NCI-H1436 treated with DMSO at 0.1 percent for 48 hours (cell line): ENCODE measurements around the gene ANKRD11.
"Not testable (repeated sequence)": the region's sequence is repeated elsewhere in the genome, so short reads cannot be mapped to it uniquely, and the experiment has no call there.

ENCODE experiments used
- DNase-seq: peaks from one replicate; lab custom pipeline; 2025; lab: John Stamatoyannopoulos, UW

ANKRD11 gene

DNA sequence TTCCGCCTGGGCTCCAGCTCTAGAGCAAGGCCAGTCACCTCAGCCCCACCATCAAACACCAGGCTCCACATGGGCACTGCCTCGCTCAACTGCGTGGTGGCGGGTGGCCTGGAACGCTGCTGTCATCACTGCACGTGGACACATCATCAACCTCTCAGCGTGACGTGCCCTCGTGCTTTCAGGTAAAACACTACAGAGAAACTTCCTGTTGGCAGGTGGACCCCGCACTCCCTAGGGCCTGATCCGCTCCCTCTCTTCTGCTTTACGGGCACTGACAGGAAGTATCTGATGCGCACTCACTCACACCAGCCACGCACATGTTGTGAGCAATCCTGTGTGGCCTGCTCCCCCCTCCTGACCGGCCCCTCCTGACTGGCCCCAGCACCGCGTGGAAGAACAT is 87.4 kb downstream of the ANKRD11 start:
- no peak for DNase-seq

DNA sequence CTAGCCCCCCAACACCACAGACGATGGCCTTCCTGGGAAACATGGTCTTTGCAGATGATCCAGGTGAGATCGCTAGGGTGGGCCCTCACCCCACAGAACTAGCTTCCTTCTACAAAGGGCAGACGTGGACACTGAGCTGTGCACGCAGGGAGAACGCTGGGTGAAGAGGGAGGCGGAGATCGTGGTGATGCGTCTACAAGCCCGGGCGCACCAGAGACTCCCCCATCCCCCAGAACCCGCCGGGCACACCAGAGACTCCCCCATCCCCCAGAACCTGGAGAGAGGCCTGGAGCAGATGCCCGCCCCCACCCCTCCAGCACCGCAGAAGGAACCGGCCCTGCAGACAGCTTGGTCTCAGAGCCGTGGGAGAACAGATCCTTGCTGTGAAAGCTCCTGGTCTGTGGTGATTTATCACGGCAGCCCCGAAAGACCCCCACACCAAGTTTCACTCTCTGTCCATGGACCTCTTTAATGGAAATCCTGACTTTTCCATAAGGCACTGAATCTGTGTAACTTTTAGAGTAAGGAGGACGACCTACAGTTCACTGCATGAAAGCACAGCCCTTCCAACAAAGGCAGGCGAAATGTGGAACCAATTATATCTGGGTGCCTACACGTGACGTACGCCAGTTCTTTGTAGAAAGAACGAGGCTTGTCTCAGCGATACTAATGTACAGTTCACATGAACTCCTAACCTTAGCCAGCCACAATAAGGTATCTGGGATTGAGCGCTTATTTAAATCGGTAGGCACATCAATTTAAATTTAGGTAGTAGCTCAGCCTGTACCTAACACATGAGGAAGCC is 88.5 kb downstream of the ANKRD11 start:
- DNase-seq = no peak

DNA sequence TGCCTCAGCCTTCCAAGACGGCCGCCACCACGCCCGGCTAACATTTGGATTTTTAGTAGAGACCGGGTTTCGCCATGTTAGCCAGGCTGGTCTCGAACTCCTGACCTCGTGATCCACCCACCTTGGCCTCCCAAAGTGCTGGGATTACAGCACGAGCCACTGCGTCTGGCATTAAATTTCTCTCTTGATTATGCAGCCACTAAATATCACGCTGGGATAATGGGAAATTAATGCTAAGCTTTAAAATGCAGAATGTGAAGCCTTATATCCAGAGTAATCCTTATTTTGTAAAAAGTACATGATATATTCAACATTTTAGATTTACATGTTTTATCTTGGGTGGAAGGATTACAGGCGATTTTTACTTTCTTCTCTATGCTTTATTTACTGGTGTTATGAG is 89.2 kb downstream of the ANKRD11 start:
- DNase-seq = no peak

DNA sequence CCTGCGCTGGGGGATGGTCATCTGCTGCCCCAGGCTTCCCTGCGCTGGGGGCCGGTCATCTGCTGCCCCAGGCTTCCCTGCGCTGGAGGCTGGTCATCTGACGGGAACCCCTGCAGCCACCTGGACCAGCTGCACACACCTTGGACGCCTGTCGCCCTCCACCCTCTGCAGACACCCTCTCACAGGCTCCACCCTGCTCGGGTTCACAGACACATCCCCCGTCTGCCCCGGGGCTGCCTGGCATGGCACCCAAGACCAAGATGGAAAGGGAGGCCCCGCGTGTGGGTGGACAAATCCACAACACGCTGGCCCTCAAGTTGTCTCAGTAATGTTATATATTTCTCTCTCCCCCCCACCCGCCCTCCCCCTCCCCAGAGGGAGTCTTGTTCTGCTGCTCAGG is 89.6 kb downstream of the ANKRD11 start:
- DNase-seq = no peak

DNA sequence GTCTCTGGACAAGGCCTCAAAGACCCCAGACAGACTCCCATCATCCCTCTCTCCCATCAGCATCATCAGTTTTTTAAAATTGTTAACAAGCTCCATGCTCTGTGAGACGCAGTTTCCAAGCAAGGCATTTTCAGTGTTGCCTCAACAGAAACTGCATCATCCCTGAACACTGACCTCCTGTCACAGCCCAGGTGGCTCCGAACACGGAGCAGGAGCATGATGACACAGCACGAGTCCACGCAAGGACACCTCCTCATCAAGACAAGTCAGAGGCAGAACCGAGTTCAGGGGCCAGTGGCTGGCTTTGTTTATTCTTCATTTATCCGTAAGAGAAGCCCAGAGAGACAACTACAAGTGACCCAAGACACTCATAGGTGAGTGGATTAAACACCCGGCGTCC is 91.4 kb downstream of the ANKRD11 start:
- DNase-seq = no peak

DNA sequence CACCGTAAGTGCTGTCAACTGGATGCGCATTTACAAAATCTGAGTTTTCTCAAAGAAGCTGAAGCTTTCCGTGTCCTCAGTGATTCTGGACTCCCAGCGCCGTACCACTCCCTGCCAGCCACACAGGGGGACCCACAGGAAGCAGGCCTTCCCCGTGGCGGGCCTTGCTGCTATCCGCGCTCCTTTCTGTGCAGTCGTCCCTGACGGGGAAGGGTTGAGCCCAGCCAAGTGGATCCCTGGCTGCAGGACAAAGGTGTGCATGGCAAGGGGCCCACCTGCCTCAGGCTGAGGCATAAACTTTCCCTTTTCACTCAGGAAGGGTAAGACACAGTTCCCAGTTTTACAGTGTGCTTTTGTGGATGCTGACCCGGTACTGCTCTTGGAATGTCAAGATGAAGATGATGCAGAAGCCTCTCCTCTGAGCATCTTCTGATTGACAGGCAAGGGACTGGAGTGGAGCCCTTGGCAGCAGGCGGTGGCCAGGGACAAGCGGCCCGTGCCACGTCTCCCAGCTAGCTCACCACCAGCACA is 93.0 kb downstream of the ANKRD11 start:
- no peak for DNase-seq

DNA sequence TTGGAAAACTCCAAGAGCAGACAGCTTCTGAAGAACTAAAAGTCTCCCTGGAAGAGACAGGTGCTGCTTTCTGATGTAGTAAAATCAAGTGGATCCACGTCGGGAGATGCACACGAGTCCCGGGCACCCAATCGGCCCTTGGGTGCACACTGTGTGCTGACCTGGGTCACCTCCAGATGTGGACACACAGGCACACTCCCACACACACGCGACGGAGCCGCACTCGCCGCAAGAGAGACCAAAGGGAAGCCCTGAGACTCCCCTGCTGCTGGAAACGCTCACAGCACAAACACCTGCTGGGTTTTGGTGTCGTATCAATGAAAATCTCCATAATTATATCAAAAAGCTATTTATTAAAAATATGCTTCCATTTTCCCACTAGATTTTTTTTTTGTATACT is 94.2 kb downstream of the ANKRD11 start:
- no peak for DNase-seq

DNA sequence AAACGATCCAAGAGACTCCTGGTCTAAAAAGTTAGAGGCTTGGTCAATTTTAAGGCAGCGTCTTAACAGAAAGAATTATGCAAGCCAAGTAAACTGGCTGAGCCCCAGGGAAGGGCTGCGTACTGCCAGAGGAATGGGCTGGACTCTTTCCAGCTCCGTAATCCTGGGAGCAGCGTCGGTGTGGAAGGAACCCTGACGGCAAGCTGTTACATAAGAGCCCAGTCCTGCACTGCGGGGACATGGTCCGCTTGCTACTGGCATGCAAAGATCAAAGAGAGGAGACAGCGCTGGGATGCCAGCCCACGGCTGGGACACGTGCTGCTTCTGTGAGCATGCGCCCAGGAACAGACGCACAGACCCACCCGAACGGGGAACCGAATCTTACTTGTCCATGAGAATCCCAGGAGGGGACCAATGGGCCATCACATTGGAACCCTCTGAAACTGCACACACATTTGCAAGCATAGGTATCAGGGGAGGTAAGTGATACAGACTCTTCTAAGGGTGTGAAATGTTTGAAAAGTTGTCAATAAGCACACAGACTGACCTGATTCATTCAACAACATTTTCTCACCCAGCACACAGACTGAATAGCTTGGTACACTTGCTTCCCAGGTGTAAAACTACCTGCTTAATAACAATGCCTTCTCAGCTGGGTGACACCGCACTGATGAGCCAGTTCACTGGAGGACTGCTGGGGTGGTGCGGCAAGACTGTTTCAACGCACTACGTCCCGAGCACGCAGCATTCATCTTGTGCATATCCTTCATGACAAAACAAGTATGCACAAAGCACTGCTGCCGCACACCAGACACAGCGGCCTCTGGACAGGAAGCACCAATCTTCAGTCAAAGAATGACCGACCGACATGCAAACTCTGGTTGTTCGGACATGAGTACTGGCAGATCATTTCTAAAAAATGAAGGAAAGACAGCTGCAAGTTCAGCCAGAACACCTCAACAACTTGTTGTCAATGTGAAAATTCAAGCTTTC is 94.9 kb downstream of the ANKRD11 start:
- no peak for DNase-seq

DNA sequence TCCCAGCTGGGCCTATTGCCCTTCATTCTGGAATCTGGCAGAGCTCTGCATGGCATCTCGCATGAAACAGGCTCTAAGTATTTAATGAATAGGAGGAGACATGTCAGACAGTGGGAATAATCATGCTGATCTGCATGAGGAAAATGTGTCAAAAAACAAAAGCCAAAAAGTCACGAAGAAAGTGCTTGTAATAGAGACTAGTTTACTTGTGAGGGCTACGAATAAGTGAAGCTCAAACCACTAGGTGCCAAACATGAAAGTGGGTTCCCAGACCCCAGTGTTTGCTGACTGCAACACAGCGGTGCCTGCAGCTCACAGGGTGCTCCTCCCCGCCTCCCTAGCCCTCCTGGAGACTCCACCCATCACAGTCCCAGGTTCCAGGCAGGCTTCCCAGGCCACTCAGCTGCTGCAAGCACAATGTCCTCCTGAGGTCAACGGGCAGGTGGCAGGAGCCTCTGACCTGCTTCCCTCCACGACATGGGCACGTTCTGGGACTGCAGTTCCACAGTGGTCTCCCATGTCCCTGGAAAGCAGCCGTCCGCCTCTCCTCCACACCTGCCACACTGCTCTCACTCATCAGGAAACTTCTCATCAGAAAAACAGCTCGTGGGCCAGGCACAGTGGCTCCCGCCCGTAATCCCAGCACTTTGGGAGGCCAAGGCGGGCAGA is 96.5 kb downstream of the ANKRD11 start:
- no peak for DNase-seq

DNA sequence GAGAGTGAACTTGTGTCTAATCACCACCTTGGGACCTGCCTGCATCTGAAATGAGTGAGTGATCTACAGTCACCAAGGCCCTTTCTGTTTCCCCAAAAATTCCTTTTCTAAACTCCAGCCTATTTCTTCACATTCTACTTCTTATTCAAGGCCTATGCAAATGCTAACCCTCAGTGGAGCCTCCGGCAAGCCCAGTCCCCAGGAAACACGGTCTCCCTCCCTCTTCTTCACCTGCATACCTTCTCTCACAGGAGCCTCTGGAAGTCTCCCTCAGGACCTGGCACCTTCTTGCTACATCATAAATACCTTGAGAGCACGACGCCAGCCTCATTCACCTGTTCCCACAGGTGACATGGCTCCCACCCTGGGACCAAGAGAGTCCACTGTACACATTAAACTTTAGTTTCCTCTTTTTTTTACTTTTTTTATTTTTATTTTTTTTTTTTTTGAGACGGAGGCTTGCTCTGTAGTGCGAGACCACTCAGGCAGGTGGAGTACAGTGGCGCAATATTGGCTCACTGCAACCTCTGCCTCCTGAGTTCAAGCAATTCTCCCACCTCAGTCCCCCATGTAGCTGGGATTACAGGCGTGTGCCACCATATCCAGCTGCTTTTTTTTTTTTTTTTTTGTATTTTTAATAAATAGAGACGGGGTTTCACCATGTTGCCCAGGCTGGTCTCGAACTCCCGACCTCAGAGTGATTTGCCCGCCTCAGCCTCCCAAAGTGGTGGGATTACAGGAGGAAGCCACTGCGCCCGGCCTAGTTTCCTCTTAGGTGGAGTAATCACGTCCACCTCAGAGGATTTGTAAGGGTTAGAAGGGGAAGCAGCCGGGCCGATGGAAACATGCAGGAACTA is 97.3 kb downstream of the ANKRD11 start:
- DNase-seq = no peak

DNA sequence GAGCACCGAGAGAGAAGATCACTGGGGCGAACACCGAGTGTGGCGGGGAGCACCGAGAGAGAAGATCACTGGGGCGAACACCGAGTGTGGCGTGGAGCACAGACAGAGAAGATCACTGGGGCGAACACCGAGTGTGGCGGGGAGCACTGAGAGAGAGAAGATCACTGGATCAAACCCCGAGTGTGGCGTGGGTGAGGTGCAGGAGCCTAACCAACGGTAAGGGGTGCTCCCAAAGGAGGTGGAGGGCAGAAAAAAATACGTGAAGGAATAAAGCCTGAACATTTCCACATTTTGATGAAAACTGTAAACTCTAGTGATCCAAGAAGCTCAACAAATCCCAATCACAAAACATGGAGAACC is 100.2 kb downstream of the ANKRD11 start:
- DNase-seq = not testable (repeated sequence)

DNA sequence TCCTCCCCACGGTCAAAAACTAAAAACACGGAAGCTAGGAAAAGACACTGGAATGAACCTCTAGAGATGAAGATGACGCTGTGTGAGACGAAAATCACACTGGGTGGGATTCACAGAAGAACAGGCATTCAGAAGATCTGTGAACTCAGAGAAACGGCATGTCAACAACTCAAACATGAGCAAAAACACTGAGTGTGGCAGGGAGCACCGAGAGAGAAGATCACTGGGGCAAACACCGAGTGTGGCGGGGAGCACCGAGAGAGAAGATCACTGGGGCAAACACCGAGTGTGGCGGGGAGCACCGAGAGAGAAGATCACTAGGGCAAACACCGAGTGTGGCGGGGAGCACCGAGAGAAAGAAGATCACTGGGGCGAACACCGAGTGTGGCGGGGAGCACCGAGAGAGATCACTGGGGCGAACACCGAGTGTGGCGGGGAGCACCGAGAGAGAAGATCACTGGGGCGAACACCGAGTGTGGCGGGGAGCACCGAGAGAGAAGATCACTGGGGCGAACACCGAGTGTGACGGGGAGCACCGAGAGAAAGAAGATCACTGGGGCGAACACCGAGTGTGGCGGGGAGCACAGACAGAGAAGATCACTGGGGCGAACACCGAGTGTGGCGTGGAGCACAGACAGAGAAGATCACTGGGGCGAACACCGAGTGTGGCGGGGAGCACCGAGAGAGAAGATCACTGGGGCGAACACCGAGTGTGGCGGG is 100.7 kb downstream of the ANKRD11 start:
- not testable (repeated sequence) for DNase-seq

DNA sequence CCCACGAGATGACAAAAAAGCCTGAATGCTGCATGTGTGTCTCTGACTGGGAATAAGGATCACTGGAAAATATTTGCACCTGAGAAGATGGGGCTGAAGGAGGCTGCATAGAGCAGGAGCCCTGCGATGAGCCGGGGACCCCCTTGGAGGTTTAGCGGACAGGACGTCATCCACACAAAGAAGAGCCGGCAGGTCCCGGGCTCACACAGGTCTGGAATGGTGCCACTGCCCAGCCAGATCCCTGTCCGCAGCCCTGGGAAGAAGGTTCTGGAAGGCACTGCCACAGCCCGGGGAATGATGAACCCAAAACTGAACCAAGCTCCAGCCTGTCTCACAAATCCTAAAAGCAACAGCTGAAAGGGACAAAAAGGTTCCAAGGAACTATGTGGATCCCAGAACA is 101.8 kb downstream of the ANKRD11 start:
- no peak for DNase-seq

DNA sequence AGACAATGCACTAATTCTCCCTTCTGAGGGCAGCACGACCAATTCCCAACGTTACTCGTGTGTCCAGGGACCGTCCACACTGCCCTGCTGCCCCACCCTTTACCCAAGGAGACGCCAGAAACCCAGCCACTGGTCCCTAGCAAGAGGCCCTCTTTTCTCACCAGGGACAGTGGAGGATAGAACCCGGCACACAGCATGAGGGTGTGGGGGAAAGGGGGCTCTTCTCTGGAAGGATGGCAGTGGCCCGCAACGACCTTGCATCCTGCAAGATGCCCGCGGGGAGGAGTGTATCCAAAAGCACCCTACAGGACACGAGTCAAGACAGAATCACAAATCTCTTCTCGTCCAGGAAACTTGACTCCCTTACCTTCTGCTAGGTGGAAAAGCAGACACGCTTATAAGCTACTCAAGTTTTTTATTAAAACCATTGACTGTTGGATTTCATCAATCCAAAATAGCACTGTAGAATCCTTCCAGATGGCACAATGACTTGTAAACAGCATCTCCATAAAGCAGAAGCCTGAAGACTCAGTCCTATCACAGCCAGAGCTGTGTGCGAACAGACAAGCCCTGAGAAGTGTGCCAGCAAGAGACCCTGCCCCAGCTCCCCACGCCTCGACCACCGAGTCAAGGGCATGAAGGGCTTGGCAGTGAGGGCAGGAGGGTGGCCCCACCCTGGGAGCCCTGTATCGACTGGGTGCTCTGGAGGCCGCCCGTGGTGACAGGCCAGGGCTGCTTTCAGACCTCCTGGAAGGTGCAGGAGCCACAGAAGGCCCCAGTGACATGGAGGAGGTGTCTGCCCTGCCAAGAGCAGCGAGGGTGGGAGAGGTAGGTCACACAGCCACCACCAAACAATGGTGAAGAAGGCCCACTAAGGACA is 103.8 kb downstream of the ANKRD11 start:
- no peak for DNase-seq

DNA sequence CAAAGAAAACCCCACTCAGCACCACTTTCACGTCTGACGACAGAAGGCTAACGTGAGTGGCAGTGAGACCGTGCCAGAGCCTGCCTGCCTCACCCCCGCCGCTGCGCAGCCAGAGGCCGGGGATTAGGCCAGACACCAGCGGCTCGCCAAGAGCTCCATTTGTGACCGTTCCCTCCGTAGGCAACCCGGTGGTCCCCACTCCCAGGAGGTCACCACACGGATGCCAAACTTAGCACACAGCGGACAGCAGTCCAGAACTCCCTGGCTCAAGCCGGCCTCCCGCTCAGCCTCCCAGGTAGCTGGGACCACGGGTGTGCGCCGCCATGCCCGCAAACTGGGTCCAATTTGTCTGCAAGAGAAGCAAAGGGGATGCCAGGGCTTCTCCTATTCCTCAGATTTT is 104.6 kb downstream of the ANKRD11 start:
- no peak for DNase-seq

DNA sequence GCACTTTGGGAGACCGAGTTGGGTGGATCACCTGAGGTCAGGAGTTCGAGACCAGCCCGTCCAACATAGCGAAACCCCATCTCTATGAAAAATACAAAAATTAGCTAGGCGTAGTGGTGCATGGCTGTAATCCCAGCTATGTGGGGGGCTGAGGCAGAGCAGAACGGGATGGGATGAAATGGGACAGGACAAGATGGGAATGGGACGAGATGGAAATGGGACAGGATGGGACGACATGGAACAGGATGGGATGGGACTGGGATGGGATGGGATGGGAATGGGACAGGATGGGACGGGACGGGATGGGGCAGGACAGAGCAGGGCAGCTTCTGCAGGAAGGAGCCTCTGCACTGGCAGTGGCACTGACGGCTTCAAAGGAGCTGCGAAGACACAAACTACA is 106.1 kb downstream of the ANKRD11 start:
- no peak for DNase-seq

DNA sequence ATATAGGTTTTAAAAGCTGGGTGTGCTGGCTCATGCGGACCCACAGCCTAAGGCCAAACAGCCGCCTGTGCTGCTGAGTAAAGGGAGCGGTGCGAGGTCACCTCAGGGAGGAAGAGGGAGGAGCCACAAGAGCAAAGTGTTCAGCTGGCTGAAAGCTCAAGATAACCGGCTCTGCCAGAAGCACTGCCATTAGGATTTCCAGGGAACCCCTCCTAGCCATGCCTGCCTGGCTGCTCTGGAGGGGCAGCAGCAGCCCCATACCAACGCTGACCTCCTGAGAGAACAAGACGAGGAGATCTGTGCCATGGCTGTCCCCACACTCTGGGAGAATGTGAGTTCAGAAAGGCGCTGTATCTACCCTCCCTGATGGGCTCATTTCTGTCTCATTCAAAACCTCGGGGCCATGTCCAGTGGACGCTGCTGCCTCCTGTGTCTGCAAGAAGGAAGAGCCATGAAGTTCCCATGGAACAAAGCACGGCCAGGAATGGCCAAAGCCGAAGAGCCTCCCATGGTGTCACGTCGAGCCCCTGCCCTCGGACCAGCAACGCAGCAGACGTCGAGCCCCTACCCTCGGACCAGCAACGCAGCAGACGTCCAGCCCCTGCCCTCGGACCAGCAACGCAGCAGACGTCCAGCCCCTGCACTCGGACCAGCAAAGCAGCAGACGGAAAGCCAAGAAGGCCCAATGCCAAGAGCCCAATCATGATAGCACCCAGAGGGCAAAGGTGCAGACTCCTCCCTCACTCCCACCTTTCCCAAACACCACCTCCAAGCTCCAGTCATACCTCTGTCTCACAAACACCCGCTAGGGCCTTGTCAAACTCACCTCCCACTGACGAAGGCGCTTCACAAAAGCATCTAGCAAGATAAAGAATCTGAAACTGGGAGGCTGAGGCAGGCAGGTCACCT is 107.0 kb downstream of the ANKRD11 start:
- DNase-seq = no peak

DNA sequence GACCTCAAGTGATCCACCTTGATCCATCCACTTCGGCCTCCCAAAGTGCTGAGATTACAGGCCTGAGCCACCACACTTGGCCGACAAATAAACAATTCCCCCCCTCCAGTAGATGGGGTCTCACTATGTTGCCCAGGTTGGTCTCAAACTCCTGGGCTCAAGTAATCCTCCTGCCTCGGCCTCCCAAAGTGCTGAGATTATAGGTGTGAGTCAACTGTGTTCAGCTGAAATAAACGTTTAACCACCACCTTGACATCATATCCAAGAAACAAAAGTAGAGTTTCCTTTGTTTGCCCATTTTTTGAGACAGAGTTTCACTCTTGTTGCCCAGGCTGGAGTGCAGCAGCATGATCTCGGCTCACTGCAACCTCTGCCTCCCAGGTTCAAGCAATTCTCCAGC is 107.8 kb downstream of the ANKRD11 start:
- DNase-seq = not testable (repeated sequence)

DNA sequence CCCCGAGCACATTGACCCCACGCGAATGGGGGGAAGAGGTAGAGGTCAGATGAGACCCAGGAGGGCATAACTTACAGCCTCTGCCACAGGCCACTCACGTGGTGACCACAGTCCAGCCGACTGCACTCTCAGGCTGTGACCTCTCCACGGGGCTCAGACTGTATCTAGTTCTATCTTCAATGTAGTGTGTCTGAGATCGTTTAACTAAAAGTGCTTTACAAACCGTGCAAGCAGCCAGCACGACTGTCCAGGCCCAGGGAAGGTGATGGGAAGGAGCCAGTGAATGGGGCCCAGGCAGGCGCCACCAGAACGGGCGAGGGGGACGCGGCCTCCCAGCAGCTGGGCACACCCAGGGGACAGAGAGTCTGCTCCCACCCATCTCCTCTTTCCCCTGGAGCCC is 108.6 kb downstream of the ANKRD11 start:
- no peak for DNase-seq
